Neural cell (in vitro differentiated cells): ENCODE results near the gene SLCO4A1.

Experiments used
- CTCF ChIP-seq: fragments of 450-650 bp; IDR thresholded peaks from 2 replicates; pipeline ENCODE4 v1.5.1; 2014; ENCODE audit warnings: antibody characterized with exemption, mild to moderate bottlenecking, moderate library complexity; ENCODE audit not compliant: poor library complexity, severe bottlenecking
- EZH2 ChIP-seq: fragments of 200-600, 300-800 bp; shearing (Covaris generic), sonication (generic); IDR thresholded peaks from 2 replicates; pipeline ENCODE4 v1.6.1; 2014; ENCODE audit warnings: antibody characterized with exemption, low read length, borderline replicate concordance, mild to moderate bottlenecking; ENCODE audit not compliant: insufficient read depth, poor library complexity, severe bottlenecking
- POLR2AphosphoS5 ChIP-seq: IDR thresholded peaks from 2 replicates; pipeline ENCODE4 v1.6.1; 2012
- RAD21 ChIP-seq: fragments of 450-650 bp; conservative IDR thresholded peaks from 2 replicates; pipeline ENCODE4 v1.6.1; 2014; ENCODE audit warnings: antibody characterized with exemption, mild to moderate bottlenecking, moderate library complexity
- SMC3 ChIP-seq: fragments of 450-650 bp; conservative IDR thresholded peaks from 2 replicates; pipeline ENCODE4 v1.6.1; 2014; ENCODE audit warnings: antibody characterized with exemption, mild to moderate bottlenecking, moderate library complexity; ENCODE audit not compliant: poor library complexity
- TAF1 ChIP-seq: IDR thresholded peaks from 2 replicates; pipeline ENCODE4 v1.6.1; 2012; ENCODE audit warnings: low read depth

- TF ChIP-seq CTCF (no peak), POLR2AphosphoS5 (no peak), RAD21 (no peak), TAF1 (no peak), EZH2 (no peak), SMC3 (no peak)
These were observed 20.1 kb downstream of the SLCO4A1 start for GRCh38 chr20:62662422-62662821.
